CD4-positive, alpha-beta T cell treated with Interleukin-2 at 100 ng/mL for 4 hours (primary cell): ENCODE data around the gene DLD.
"Not testable (repeated sequence)": the region's sequence is repeated elsewhere in the genome, so short reads cannot be mapped to it uniquely, and the experiment has no call there.

Experiments
- DNase-seq: peaks from one replicate; pipeline ENCODE4 v3.0.0-alpha.2; 2020; ENCODE audit warnings: low spot score

The DLD gene

GRCh38 chr7:107890962-107891635, at the start of gene DLD:
Gene DLD (plus strand): TSS chr7:107891183. CDS start chr7:107891251, 68 bp downstream.
- DNase-seq, result peak; percentile 91

DNA sequence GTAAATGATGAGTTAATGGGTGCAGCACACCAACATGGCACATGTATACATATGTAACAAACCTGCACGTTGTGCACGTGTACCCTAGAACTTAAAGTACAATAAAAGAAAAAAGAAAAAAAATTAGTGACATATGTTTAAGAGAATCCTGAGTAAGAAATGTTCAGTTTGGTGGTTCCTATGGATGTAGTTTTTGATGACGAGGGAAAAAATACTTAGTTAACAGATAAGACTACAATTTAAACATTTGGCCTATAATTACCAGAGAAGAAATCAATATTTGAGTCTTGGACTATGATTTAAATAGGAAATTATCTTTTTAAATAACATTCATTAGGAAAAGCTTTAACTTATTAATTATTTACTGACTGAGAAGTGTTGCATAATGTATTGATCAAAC, 48.8 kb upstream of the DLD start:
- no peak for DNase-seq

DNA sequence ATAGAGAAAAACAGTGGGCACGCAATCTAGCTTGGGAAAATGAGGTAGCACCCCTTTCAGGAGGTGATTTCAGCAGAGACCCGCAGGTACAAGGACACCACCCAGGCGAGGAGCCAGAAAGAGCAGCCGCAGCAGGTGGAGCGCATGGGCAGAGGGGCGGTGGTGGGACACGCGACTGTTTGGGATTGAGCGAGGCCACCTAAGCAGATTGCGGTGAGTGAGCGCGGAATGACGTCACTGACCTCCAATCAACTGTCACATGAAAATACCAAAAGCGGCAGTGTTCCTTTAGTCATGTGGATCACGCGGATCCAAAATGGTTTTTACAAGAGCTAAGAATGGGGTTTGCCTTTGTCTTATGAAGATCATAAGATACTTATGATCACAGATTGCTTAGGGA, 47.8 kb upstream of the DLD start:
- no peak for DNase-seq

DNA sequence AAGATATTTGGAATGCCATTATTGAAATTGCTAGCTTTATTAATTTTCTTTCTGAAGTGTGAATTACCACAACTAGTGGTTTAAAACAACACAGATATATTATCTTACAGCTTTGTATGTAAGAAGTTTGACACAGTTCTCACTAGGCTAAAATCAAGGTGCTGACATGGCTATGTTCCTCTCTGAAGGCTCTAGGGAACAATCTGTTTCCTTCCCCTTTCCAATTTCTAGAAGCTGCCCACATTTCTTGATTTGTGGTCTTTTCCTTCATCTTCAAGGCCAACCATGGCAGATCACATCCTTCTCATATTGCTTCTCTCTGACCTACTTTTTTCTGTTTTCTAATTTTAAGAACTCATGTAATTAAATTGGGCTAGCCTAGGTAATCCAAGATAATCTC, 44.7 kb upstream of the DLD start:
- DNase-seq, result no peak

DNA sequence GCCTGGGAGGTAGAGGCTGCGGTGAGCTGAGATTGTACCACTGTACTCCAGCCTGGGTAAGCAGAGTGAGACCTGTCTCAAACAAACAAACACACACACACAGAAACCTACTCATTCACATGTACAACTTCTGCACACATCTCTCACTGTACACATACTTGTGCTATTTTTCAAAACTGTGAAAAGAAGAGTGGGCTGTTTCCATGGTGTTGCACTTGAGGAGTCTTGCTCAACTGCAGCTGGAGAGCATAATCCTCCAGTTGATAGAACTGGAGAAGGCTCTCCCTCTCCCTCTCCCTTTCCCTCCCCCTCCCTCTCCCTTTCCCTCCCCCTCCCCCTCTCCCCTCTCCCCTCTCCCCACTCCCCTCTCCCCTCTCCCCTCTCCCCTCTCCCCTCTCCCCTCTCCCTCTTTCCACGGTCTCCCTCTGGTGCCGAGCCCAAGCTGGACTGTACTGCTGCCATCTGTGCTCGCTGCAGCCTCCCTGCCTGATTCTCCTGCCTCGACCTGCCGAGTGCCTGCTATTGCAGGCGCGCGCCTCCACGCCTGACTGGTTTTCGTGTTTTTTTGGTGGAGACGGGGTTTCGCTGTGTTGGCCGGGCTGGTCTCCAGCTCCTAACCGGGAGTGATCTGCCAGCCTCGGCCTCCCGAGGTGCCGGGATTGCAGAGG, 43.7 kb upstream of the DLD start:
- no peak for DNase-seq

DNA sequence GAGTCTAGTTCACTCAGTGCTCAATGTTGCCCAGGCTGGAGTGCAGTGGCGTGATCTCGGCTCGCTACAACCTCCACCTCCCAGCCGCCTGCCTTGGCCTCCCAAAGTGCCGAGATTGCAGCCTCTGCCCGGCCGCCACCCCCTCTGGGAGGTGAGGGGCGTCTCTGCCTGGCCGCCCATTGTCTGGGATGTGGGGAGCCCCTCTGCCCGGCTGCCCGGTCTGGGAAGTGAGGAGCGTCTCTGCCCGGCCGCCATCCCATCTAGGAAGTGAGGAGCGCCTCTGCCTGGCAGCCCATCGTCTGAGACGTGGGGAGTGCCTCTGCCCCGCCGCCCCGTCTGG, 43.2 kb upstream of the DLD start:
- not testable (repeated sequence) for DNase-seq

GRCh38 chr7:107848211-107848610, 42.8 kb upstream of the DLD start:
- not testable (repeated sequence) for DNase-seq

- no peak for DNase-seq
These were observed 40.8 kb upstream of the DLD start for GRCh38 chr7:107850216-107850615.

DNA sequence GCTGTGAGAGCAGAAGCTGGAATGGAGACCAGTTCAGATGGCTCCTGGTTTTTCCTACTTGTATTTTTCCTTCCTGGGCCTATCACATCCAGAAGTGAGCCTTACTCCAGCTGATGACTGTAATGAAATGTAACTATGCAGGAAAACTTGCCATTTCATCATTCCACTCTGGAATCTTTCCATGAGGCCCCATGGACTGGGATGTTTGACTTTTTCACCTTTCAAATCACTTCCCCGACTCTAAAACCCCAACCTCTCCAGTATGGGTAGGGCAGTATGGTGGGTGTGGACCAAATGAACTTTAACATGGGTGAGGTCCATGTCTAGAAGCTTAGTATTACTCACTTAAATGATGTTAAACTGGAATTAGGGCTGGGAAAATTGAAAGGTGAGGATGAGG, 40.3 kb upstream of the DLD start:
- no peak for DNase-seq

- DNase-seq, result no peak
These were observed 36.5 kb upstream of the DLD start for GRCh38 chr7:107854454-107854853.

DNA sequence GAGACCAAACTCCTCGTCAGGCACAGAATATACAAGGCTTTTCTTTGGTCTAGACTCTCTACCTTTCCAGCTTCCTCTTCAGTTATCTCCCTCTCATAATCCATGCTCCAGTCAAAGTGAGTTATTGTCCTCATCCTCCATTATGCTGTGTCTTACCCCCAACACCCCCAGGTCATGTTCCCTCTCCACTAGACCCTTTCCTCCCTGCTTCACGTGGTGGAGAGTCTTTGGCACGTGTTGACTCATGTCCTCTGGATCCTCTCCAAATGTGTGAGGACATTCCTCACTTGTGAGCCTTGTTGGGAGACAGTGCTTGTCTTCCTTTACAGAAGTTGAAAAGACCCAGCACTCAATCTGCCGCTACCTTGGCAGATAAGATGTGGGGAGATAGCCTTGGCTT, 36.0 kb upstream of the DLD start:
- DNase-seq, result no peak

DNA sequence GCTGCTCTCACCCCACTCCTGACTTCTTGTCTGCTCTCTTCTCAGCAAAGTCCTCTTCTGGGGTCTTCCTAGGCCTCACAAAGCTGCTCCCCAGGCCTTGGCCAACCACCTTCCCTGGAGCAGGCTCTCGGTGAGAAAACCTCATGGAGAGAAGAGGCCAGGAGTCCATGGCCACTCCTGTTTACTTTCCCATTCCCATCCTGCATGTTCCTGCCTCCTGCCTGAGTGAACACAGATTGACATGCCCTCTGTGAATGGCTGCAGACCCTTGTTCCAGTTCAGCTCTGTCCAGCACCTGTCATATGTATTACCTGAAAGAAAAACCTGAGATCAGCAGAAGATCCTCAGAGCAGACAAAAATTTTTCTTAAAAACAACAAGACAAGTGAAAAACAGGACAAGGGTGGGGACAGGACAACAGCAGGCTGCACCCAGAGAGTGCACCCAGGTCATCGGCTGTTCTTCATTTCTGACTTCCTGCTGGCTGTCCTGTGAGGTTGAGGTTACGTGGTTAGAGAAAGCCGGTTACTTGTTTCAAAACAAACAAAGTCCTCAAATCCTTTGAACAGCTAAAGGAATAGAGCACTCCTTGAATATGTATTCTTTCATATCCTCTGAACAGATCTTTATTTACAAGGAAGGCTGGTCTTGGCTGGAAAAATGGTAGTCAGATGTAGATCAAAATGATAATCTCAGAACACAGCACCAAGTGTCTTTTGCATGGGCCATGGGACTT, 34.0 kb upstream of the DLD start:
- DNase-seq, result peak; percentile 42

DNA sequence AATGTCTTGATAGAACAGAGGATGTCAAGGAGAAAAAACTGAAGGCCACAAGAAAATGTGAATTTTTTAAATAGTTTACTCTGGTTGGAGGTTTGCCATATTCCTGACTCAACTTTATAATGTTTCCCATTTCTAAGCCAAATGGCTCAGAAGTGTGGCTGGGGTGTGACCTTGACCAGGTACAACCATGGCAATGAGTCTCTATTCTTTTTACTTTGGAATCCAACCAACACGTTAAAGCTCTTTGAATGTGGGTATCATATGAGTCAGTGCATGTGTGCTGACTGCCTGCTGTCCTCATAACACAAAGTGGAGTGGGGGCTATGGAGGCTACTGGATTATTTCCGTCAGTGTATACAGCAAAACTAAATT, 33.5 kb upstream of the DLD start:
- DNase-seq, result no peak

- no peak for DNase-seq
These were observed 32.7 kb upstream of the DLD start for GRCh38 chr7:107858280-107858679.

- no peak for DNase-seq
These were observed 30.6 kb upstream of the DLD start for GRCh38 chr7:107860279-107860961.

DNA sequence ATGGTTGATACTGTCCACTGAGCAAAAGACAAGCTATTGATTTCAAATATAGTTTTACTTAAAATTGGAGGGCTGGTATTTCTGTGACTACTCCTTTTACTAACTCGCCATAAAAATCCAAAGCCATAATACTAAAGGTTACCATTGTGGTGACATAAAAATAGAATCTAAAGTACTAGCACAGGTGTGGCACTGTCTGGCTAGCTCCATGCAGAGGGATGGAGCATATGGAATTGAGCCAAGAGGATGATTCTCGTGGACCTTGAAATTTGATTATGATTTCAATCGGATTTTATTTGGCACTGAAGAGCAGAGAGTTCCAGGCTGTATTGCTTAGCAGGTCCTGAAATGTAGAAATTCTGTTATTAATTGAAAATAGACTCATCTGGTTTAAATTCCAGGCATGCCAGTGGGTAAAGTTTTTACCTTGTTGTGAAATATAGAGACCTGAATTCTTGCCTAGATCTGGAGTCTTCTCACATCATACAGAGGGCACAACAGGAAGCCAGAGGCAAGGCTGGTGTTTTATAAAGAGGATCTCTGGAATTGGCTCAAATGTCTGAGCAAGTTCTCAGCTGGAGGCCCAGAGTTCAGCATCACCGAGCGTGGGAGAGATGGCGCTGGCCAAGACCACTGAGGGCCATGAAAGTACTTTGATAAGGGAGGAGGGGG, 29.9 kb upstream of the DLD start:
- DNase-seq, result no peak

GRCh38 chr7:107865956-107866775, 24.8 kb upstream of the DLD start:
- no peak for DNase-seq

DNA sequence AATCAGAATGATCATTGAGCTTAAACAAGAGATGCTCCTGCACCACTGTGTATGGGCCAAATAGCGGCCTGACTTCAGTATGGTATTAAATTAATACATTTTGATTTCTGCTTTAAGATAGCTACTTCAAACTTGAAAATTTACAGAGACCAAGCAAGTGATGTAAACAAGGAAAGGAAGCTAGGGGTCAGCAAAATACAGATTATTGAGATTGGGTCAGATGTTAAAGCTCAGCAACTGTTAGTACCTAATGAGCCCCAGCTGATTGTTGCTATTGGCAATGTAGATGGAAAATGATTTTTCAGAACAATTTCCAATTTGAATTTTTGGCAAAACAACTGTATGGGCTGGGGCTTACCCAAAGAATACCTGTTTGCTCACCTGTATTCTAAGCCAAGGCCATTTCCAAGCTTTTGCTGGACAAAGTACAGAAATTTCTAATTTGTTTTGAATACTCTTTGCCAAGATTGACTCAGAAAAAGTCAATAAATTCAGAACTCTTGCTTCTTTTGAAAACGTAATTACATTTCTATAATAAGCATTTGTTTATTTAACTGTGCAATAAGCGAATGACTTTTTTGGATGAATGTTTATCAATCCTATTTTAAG, 23.0 kb upstream of the DLD start:
- no peak for DNase-seq

DNA sequence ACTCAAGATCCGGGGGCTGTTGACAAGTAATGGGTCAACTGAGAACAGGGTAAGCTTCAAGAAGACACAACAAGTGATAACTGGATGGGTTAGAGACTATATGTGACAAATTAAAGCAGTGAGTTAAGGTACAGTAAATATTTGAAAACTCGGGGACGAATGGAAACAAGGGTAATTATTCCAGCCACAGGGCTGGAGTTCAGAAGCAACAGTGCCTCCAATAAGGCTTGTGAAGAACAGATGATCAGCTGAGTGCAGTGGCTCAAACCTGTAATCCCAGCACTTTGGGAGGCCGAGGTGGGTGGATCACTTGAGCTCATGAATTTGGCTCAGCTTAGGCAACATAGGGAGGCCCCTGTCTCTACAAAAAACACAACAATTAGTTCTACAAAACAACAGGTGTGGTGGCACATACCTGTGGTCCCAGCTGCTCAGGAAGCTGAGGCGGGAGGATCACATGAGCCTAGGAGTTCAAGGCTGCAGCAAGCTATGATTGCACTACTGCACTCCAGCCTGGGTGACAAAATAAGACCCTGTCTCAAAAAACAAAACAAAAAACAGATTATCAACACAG, 20.5 kb upstream of the DLD start:
- no peak for DNase-seq

- no peak for DNase-seq
These were observed 16.9 kb upstream of the DLD start for GRCh38 chr7:107874111-107874510.
